Activated T-helper 2 cell treated with anti-CD3 and anti-CD28 coated beads, Interferon-gamma antibody, Interleukin-2, Interleukin-4, amounts not matched to agents 10 μg/mL and 5 μg/mL and 100 μg/mL, durations not matched to agents 14 hours and 24 hours and 36 hours (primary cell): ENCODE results near the gene LMBR1L. TPM values are rescaled to one million over a fixed set of nuclear protein-coding genes. Genes with fewer than 3 reads are reported as not detected.
A peak's percentile ranks its signal among the peaks of the same experiment; 100 is the strongest.
"Not testable (repeated sequence)": the region's sequence is repeated elsewhere in the genome, so short reads cannot be mapped to it uniquely, and the experiment has no call there.

ENCODE experiments used
- DNase-seq: peaks from one replicate; pipeline ENCODE4 v3.0.0; 2021; ENCODE audit warnings: low spot score
- H3K27ac Mint-ChIP-seq: one replicate; pipeline ENCODE4 v1.8.0; 2021; ENCODE audit warnings: mixed read lengths
- H3K27me3 Mint-ChIP-seq: one replicate; pipeline ENCODE4 v1.8.0; 2021; ENCODE audit warnings: low read depth, mixed read lengths
- H3K36me3 Mint-ChIP-seq: one replicate; pipeline ENCODE4 v1.8.0; 2021; ENCODE audit warnings: low read depth, mixed read lengths
- H3K4me1 Mint-ChIP-seq: one replicate; pipeline ENCODE4 v1.8.0; 2021; ENCODE audit warnings: low read depth, mixed read lengths
- H3K4me3 Mint-ChIP-seq: one replicate; pipeline ENCODE4 v1.8.0; 2021; ENCODE audit warnings: low read depth, mild to moderate bottlenecking, moderate library complexity, mixed read lengths
- H3K9me3 Mint-ChIP-seq: one replicate; pipeline ENCODE4 v1.8.0; 2021; ENCODE audit warnings: mixed read lengths
- intact Hi-C: fragments of 100-400 bp; cut with micrococcal nuclease; formaldehyde crosslinking; loops from one replicate; pipeline ENCODE4 v1.15.1; 2023
- total RNA-seq: library from RNA; stranded (reverse); gene quantifications from 2 replicates; pipeline ENCODE4 v1.2.3, GENCODE V29; 2022

Gene LMBR1L
- 47.1 and 53.5 TPM in 2 replicates for total RNA-seq

GRCh38 chr12:49110464-49111155 lies at the start of gene LMBR1L:
LMBR1L (minus strand) TSS chr12:49110847; CDS start chr12:49110555, 292 bp downstream.
- peak; percentile 94 for DNase-seq
- Mint-ChIP-seq H3K27me3 (peaks cover 2% of the 10 kb centered on the region), H3K9me3 (no peaks in the 10 kb centered on the region), H3K4me1 (peaks cover 22% of the 10 kb centered on the region), H3K4me3 (peak within 1 kb of the TSS; percentile 97), H3K27ac (peak within 1 kb of the TSS; percentile 91), H3K36me3 (peaks cover 5% of the 10 kb centered on the region)
- intact Hi-C loops = loop anchor here (1.0 to 5.0 kb wide), 2 partner anchors 20 to 77 kb away; partner anchors contain the start of gene TUBA1A

- no peak for DNase-seq
- Mint-ChIP-seq H3K4me1 (no peaks in the 10 kb centered on the region), H3K4me3 (no peak overlapping the region), H3K9me3 (no peaks in the 10 kb centered on the region), H3K36me3 (no peaks in the 10 kb centered on the region), H3K27ac (no peak overlapping the region), H3K27me3 (no peaks in the 10 kb centered on the region)
- intact Hi-C loops = no loop called here
Observed at GRCh38 chr12:49160399-49160798, 49.8 kb upstream of the LMBR1L start.

- no peaks in the 10 kb centered on the region for H3K9me3 Mint-ChIP-seq
- H3K27me3 Mint-ChIP-seq = no peaks in the 10 kb centered on the region
- H3K27ac Mint-ChIP-seq = no peak overlapping the region
- DNase-seq = no peak
- peaks cover 3% of the 10 kb centered on the region for H3K4me1 Mint-ChIP-seq
- H3K4me3 Mint-ChIP-seq = no peak overlapping the region
- H3K36me3 Mint-ChIP-seq = peaks cover 3% of the 10 kb centered on the region
- intact Hi-C loops = no loop called here
Observed at GRCh38 chr12:49154221-49154620, 43.6 kb upstream of the LMBR1L start.

GRCh38 chr12:49147384-49147783 lies 36.7 kb upstream of the LMBR1L start:
- no peaks in the 10 kb centered on the region for H3K9me3 Mint-ChIP-seq
- H3K4me1 Mint-ChIP-seq = peaks cover 3% of the 10 kb centered on the region
- no peak for DNase-seq
- no peaks in the 10 kb centered on the region for H3K27me3 Mint-ChIP-seq
- no peak overlapping the region for H3K4me3 Mint-ChIP-seq
- H3K36me3 Mint-ChIP-seq = peaks cover 6% of the 10 kb centered on the region
- intact Hi-C loops = no loop called here
- H3K27ac Mint-ChIP-seq = no peak overlapping the region

- DNase-seq = no peak
- H3K27me3 Mint-ChIP-seq = no peaks in the 10 kb centered on the region
- no peaks in the 10 kb centered on the region for H3K9me3 Mint-ChIP-seq
- no peak overlapping the region for H3K27ac Mint-ChIP-seq
- peaks cover 6% of the 10 kb centered on the region for H3K36me3 Mint-ChIP-seq
- H3K4me3 Mint-ChIP-seq = no peak overlapping the region
- intact Hi-C loops = no loop called here
- H3K4me1 Mint-ChIP-seq = peaks cover 3% of the 10 kb centered on the region
Observed at GRCh38 chr12:49146406-49146805, 35.8 kb upstream of the LMBR1L start.

- Mint-ChIP-seq H3K27ac (no peak overlapping the region), H3K9me3 (no peaks in the 10 kb centered on the region), H3K27me3 (no peaks in the 10 kb centered on the region), H3K4me3 (no peak overlapping the region), H3K4me1 (peaks cover 3% of the 10 kb centered on the region), H3K36me3 (peaks cover 3% of the 10 kb centered on the region)
- DNase-seq = no peak
- intact Hi-C loops = no loop called here
Observed at GRCh38 chr12:49144384-49144783, 33.7 kb upstream of the LMBR1L start.

- H3K27ac Mint-ChIP-seq = no peak overlapping the region
- intact Hi-C loops = no loop called here
- H3K4me1 Mint-ChIP-seq = peaks cover 10% of the 10 kb centered on the region
- no peaks in the 10 kb centered on the region for H3K9me3 Mint-ChIP-seq
- H3K27me3 Mint-ChIP-seq = no peaks in the 10 kb centered on the region
- no peak for DNase-seq
- H3K36me3 Mint-ChIP-seq = no peaks in the 10 kb centered on the region
- no peak overlapping the region for H3K4me3 Mint-ChIP-seq
Observed at GRCh38 chr12:49138999-49139398, 28.4 kb upstream of the LMBR1L start.

- DNase-seq = no peak
- H3K4me3 Mint-ChIP-seq = no peak overlapping the region
- intact Hi-C loops = no loop called here
- no peaks in the 10 kb centered on the region for H3K9me3 Mint-ChIP-seq
- no peaks in the 10 kb centered on the region for H3K36me3 Mint-ChIP-seq
- peaks cover 14% of the 10 kb centered on the region for H3K4me1 Mint-ChIP-seq
- no peaks in the 10 kb centered on the region for H3K27me3 Mint-ChIP-seq
- H3K27ac Mint-ChIP-seq = no peak overlapping the region
Observed at GRCh38 chr12:49138587-49138986, 27.9 kb upstream of the LMBR1L start.

GRCh38 chr12:49137476-49137875 lies 26.8 kb upstream of the LMBR1L start:
- DNase-seq = no peak
- intact Hi-C loops = no loop called here
- H3K36me3 Mint-ChIP-seq = no peaks in the 10 kb centered on the region
- no peak overlapping the region for H3K4me3 Mint-ChIP-seq
- H3K4me1 Mint-ChIP-seq = peaks cover 25% of the 10 kb centered on the region
- H3K9me3 Mint-ChIP-seq = no peaks in the 10 kb centered on the region
- H3K27me3 Mint-ChIP-seq = no peaks in the 10 kb centered on the region
- no peak overlapping the region for H3K27ac Mint-ChIP-seq

- H3K36me3 Mint-ChIP-seq, H3K27ac Mint-ChIP-seq, DNase-seq, H3K9me3 Mint-ChIP-seq, intact Hi-C loops, H3K4me3 Mint-ChIP-seq, H3K27me3 Mint-ChIP-seq: not testable (repeated sequence)
- peaks cover 30% of the 10 kb centered on the region for H3K4me1 Mint-ChIP-seq
Observed at GRCh38 chr12:49136997-49137396, 26.4 kb upstream of the LMBR1L start.

- H3K4me1 Mint-ChIP-seq = peaks cover 30% of the 10 kb centered on the region
- H3K4me3 Mint-ChIP-seq = peak overlapping the region; percentile 21
- intact Hi-C loops = loop anchor here (5.0 kb wide), 2 partner anchors 281 to 609 kb away; partner anchors contain the start of genes DDX23 and TMBIM6
- H3K9me3 Mint-ChIP-seq = no peaks in the 10 kb centered on the region
- peaks cover 29% of the 10 kb centered on the region for H3K36me3 Mint-ChIP-seq
- no peak for DNase-seq
- no peak overlapping the region for H3K27ac Mint-ChIP-seq
- H3K27me3 Mint-ChIP-seq = no peaks in the 10 kb centered on the region
Observed at GRCh38 chr12:49133590-49133989, 22.9 kb upstream of the LMBR1L start.

- no peak for DNase-seq
- H3K9me3 Mint-ChIP-seq = no peaks in the 10 kb centered on the region
- intact Hi-C loops = loop anchor here (5.0 kb wide), 2 partner anchors 281 to 609 kb away; partner anchors contain the start of genes DDX23 and TMBIM6
- H3K36me3 Mint-ChIP-seq = peaks cover 34% of the 10 kb centered on the region
- peak overlapping the region; percentile 94 for H3K4me3 Mint-ChIP-seq
- no peaks in the 10 kb centered on the region for H3K27me3 Mint-ChIP-seq
- no peak overlapping the region for H3K27ac Mint-ChIP-seq
- H3K4me1 Mint-ChIP-seq = peaks cover 27% of the 10 kb centered on the region
Observed at GRCh38 chr12:49133014-49133413, 22.4 kb upstream of the LMBR1L start.

- no peaks in the 10 kb centered on the region for H3K27me3 Mint-ChIP-seq
- peaks cover 37% of the 10 kb centered on the region for H3K4me1 Mint-ChIP-seq
Observed at GRCh38 chr12:49131894-49132461, 21.3 kb upstream of the LMBR1L start.

More at GRCh38 chr12:49131894-49132461, 21.3 kb upstream of the LMBR1L start:
- intact Hi-C loops = loop anchor here (1.0 to 5.0 kb wide), 7 partner anchors 63 to 610 kb away; partner anchors contain the start of genes DDX23, PRKAG1, RHEBL1 and TMBIM6
- Mint-ChIP-seq H3K9me3 (no peaks in the 10 kb centered on the region), H3K4me3 (peak overlapping the region; percentile 94), H3K27ac (peak overlapping the region; percentile 94), H3K36me3 (peaks cover 44% of the 10 kb centered on the region)
- DNase-seq = no peak
